H1 (cell line): ENCODE results near the gene FBXO8. TPM values are rescaled to one million over a fixed set of nuclear protein-coding genes. Genes with fewer than 3 reads are reported as not detected.

Experiments used
- CTCF ChIA-PET: fragments of 300-600 bp; sonication (Branson Sonifier 250); formaldehyde crosslinking; loops from one replicate; lab custom pipeline; 2021; ENCODE audit not compliant: partially characterized antibody; lab: Charles Lee
- POLR2A ChIA-PET: fragments of 300-600 bp; sonication (Branson Sonifier 250); formaldehyde crosslinking; loops from one replicate; lab custom pipeline; 2021; ENCODE audit warnings: inconsistent platforms; ENCODE audit not compliant: partially characterized antibody; lab: Charles Lee
- DNase-seq, 2 experiments: peaks; one replicate each; pipeline versions ENCODE4 v3.0.0 to v3.0.0-alpha.2; 2010 to 2022; ENCODE audit warnings: low spot score in 2 of 2, low read depth in 1 of 2, mixed read lengths in 1 of 2
- FAIRE-seq: peaks from 2 replicates; lab custom pipeline; 2011; peaks lifted over from hg19 to GRCh38; lab: Jason Lieb, UNC
- H2AFZ ChIP-seq: 2 replicates; pipeline ENCODE4 v1.8.1; 2012; ENCODE audit warnings: low read length, inconsistent platforms
- H2AK5ac ChIP-seq: 2 replicates; pipeline ENCODE4 v1.6.1; 2013; ENCODE audit warnings: low read depth, low read length
- H2BK120ac ChIP-seq: replicated peaks from 2 replicates; pipeline ENCODE3; 2013; ENCODE audit warnings: low read depth, low read length, inconsistent platforms
- H2BK12ac ChIP-seq: 2 replicates; pipeline ENCODE4 v1.6.1; 2013; ENCODE audit warnings: low read depth, low read length
- H2BK15ac ChIP-seq: 2 replicates; pipeline ENCODE4 v1.6.1; 2013; ENCODE audit warnings: low read length
- H2BK20ac ChIP-seq: 2 replicates; pipeline ENCODE4 v1.6.1; 2013; ENCODE audit warnings: low read length
- H2BK5ac ChIP-seq: 2 replicates; pipeline ENCODE4 v1.6.1; 2013; ENCODE audit warnings: low read depth, low read length
- H3K14ac ChIP-seq: 2 replicates; pipeline ENCODE4 v1.6.1; 2013; ENCODE audit warnings: inconsistent platforms; ENCODE audit not compliant: insufficient read length
- H3K18ac ChIP-seq: 2 replicates; pipeline ENCODE4 v1.6.1; 2013; ENCODE audit warnings: low read length; ENCODE audit errors: extremely low read depth
- H3K23ac ChIP-seq: 2 replicates; pipeline ENCODE4 v1.6.1; 2013; ENCODE audit warnings: inconsistent platforms; ENCODE audit not compliant: insufficient read length
- H3K23me2 ChIP-seq: 2 replicates; pipeline ENCODE4 v1.6.1; 2013; ENCODE audit warnings: low read depth, low read length
- H3K27ac ChIP-seq: 2 replicates; pipeline ENCODE4 v1.6.1; 2011; ENCODE audit warnings: low read depth, low read length, inconsistent platforms
- H3K27me3 ChIP-seq, 4 experiments: replicated peaks in 1 of 4; 1 replicate in 1 of 4; 2 replicates in 3 of 4; pipeline versions ENCODE4 v1.6.1 to v1.8.1; 2011 to 2013; ENCODE audit warnings: low read length in 3 of 4, mild to moderate bottlenecking in 3 of 4, inconsistent platforms in 2 of 4, mixed read lengths in 2 of 4, moderate library complexity in 1 of 4; ENCODE audit not compliant: control insufficient read depth in 3 of 4, insufficient read depth in 3 of 4; ENCODE audit errors: extremely low read depth in 1 of 4
- H3K36me3 ChIP-seq, 4 experiments: 2 replicates each; pipeline versions ENCODE4 v1.6.1 to v1.8.1; 2011 to 2013; ENCODE audit warnings: mild to moderate bottlenecking in 4 of 4, low read length in 3 of 4, moderate library complexity in 2 of 4, control low read depth in 1 of 4, inconsistent platforms in 1 of 4; ENCODE audit not compliant: insufficient read depth in 4 of 4, control insufficient read depth in 2 of 4
- H3K4ac ChIP-seq: replicated peaks from 2 replicates; pipeline ENCODE3; 2013; ENCODE audit warnings: low read length, low read depth, mixed read lengths, inconsistent platforms; ENCODE audit not compliant: insufficient read length
- H3K4me1 ChIP-seq, 4 experiments: replicated peaks in 1 of 4; 1 replicate in 1 of 4; 2 replicates in 3 of 4; pipeline versions ENCODE4 v1.6.1 to v1.8.1; 2011 to 2013; ENCODE audit warnings: low read length in 3 of 4, inconsistent platforms in 2 of 4, mixed read lengths in 1 of 4; ENCODE audit not compliant: insufficient read depth in 4 of 4, control insufficient read depth in 3 of 4
- H3K4me2 ChIP-seq, 2 experiments: 2 replicates each; pipeline versions ENCODE4 v1.6.1 to v1.8.1; 2011 to 2013; ENCODE audit warnings: low read depth in 2 of 2, low read length in 2 of 2, control low read depth in 1 of 2, inconsistent platforms in 1 of 2, mild to moderate bottlenecking in 1 of 2; ENCODE audit not compliant: insufficient read depth in 1 of 2
- H3K4me3 ChIP-seq, 4 experiments: fragments of 200-600, 300-600 bp in 1 of 4; sonication (generic), shearing (Covaris generic), sonication (Bioruptor Twin) in 1 of 4; 2 replicates each; pipeline versions ENCODE4 v1.5.1 to v1.8.1; 2011 to 2016; ENCODE audit warnings: low read length in 4 of 4, low read depth in 3 of 4, control low read depth in 2 of 4, inconsistent platforms in 2 of 4, mild to moderate bottlenecking in 2 of 4, mixed read lengths in 1 of 4, moderate library complexity in 1 of 4; ENCODE audit not compliant: insufficient read depth in 2 of 4; ENCODE audit errors: extremely low read depth in 1 of 4
- H3K56ac ChIP-seq: replicated peaks from 2 replicates; pipeline ENCODE3; 2013; ENCODE audit warnings: low read depth, mild to moderate bottlenecking, mixed read lengths, low read length, inconsistent platforms; ENCODE audit not compliant: insufficient read length
- H3K79me1 ChIP-seq: 2 replicates; pipeline ENCODE4 v1.6.1; 2013; ENCODE audit warnings: low read depth, low read length, control low read depth
- H3K79me2 ChIP-seq, 2 experiments: 2 replicates each; pipeline versions ENCODE4 v1.6.1 to v1.8.1; 2012 to 2013; ENCODE audit warnings: low read length in 2 of 2, mild to moderate bottlenecking in 2 of 2, inconsistent platforms in 1 of 2; ENCODE audit not compliant: insufficient read depth in 2 of 2, control insufficient read depth in 1 of 2
- H3K9ac ChIP-seq, 4 experiments: replicated peaks in 1 of 4; 1 replicate in 1 of 4; 2 replicates in 3 of 4; pipeline versions ENCODE4 v1.6.1 to v1.8.1; 2011 to 2013; ENCODE audit warnings: low read depth in 3 of 4, low read length in 3 of 4, control low read depth in 2 of 4, mild to moderate bottlenecking in 2 of 4, moderate library complexity in 2 of 4, inconsistent platforms in 1 of 4; ENCODE audit errors: extremely low read depth in 1 of 4
- H3K9me3 ChIP-seq, 2 experiments: 2 replicates each; pipeline versions ENCODE4 v1.6.1 to v1.8.1; 2012 to 2013; ENCODE audit warnings: mild to moderate bottlenecking in 2 of 2, moderate library complexity in 2 of 2, control low read depth in 1 of 2, inconsistent platforms in 1 of 2, low read depth in 1 of 2, low read length in 1 of 2, mixed read lengths in 1 of 2; ENCODE audit not compliant: insufficient read depth in 2 of 2
- H4K20me1 ChIP-seq, 2 experiments: replicated peaks in 1 of 2; 2 replicates each; pipeline versions ENCODE3 to v1.8.1; 2011 to 2013; ENCODE audit warnings: inconsistent platforms in 2 of 2, low read length in 2 of 2, mild to moderate bottlenecking in 1 of 2; ENCODE audit not compliant: insufficient read depth in 2 of 2, control insufficient read depth in 1 of 2
- H4K5ac ChIP-seq: 2 replicates; pipeline ENCODE4 v1.6.1; 2013; ENCODE audit warnings: low read length, low read depth, mixed read lengths, inconsistent platforms; ENCODE audit not compliant: insufficient read length
- H4K8ac ChIP-seq: 2 replicates; pipeline ENCODE4 v1.8.0; 2013; ENCODE audit warnings: mild to moderate bottlenecking, moderate library complexity, low read length, inconsistent platforms; ENCODE audit not compliant: insufficient read depth; ENCODE audit errors: extremely low read depth
- H4K91ac ChIP-seq: replicated peaks from 2 replicates; pipeline ENCODE3; 2013; ENCODE audit warnings: low read length, mixed read lengths, inconsistent platforms; ENCODE audit not compliant: insufficient read length
- SIX5 ChIP-seq: IDR thresholded peaks from 2 replicates; pipeline ENCODE4 v1.6.1; 2011; ENCODE audit warnings: mild to moderate bottlenecking, low read depth, low read length
- TAF1 ChIP-seq: IDR thresholded peaks from 2 replicates; pipeline ENCODE4 v1.6.1; 2011; ENCODE audit warnings: mild to moderate bottlenecking, low read depth, low read length
- TAF7 ChIP-seq: optimal IDR thresholded peaks from 2 replicates; pipeline ENCODE3; 2011; ENCODE audit warnings: low read depth, mild to moderate bottlenecking, inconsistent platforms, low read length, moderate library complexity, borderline replicate concordance
- WGBS, 2 experiments: shearing (Covaris generic) in 1 of 2; methylation state at CpG; one replicate each; pipeline versions ENCODE4 v1.1.6 to v1.1.7; 2013 to 2015; ENCODE audit warnings: low lambda C conversion rate in 2 of 2, mixed read lengths in 2 of 2, inconsistent platforms in 1 of 2, low coverage in 1 of 2, missing lambda C conversion rate in 1 of 2; ENCODE audit not compliant: insufficient replicate concordance in 2 of 2, insufficient coverage in 1 of 2, insufficient read length in 1 of 2; ENCODE audit errors: extremely low coverage in 1 of 2, missing lambda C conversion rate in 1 of 2; 5-methylcytosine and 5-hydroxymethylcytosine counted together
- polyA plus RNA-seq, 7 experiments: library from polyadenylated mRNA; depleted of rRNA in 3 of 7; stranded (reverse) in 5 of 7; unstranded in 2 of 7; fragments of >200 nt in 5 of 7; fragments of 200-250 nt in 2 of 7; gene quantifications; 1 replicate in 5 of 7; 2 replicates in 1 of 7; 4 replicates in 1 of 7; pipeline versions ENCODE4 v1.2.1 to v1.2.3, GENCODE V29; 2011 to 2013; ENCODE audit warnings: missing spikeins in 2 of 7, mixed read lengths in 2 of 7
- total RNA-seq: library from RNA; stranded (reverse); fragmentation: NEBNext Ultra II Directional; extraction: Animal tissue kit (Norgen Biotek cat#: 25700); gene quantifications from 2 replicates; pipeline ENCODE4 v1.2.1, GENCODE V29; 2021
- TF ChIP-seq, protein P1 (sequence below), 3 experiments: IDR thresholded peaks; 1 replicate in 2 of 3; 2 replicates in 1 of 3; pipeline versions ENCODE4 v1.5.1 to v1.6.1; 2011; ENCODE audit warnings: low read length in 3 of 3, mild to moderate bottlenecking in 3 of 3, inconsistent platforms in 2 of 3, low read depth in 1 of 3, moderate library complexity in 1 of 3; ENCODE audit not compliant: insufficient read depth in 1 of 3; ENCODE audit errors: control extremely low read depth in 1 of 3

Gene FBXO8
- total and polyA plus RNA-seq, 2 of the 8 experiments (the other 6 are each of a cell fraction or from before 2014, with no cell fraction given): 5.1 to 7.5 TPM

GRCh38 chr4:174193438-174194374 lies 89.8 kb downstream of the FBXO8 start:
- no peak overlapping the region for H3K4me2 ChIP-seq
- H2BK120ac ChIP-seq: no peak overlapping the region
- DNase-seq (no peak), FAIRE-seq (no peak)
- WGBS, 2 experiments: 87% methylated on average over 4 of the region's 4 CpGs; no CpG with 5 or more reads in 1 of the 2 experiments
- H3K79me1 ChIP-seq: no peaks in the 10 kb centered on the region
- H3K18ac ChIP-seq: no peak overlapping the region
- H3K9ac ChIP-seq: no peak overlapping the region
- H3K4me1 ChIP-seq: no peaks in the 10 kb centered on the region
- H4K91ac ChIP-seq: no peak overlapping the region
- no peaks in the 10 kb centered on the region for H3K79me2 ChIP-seq
- no peak overlapping the region for H2BK5ac ChIP-seq
- no peaks in the 10 kb centered on the region for H3K27me3 ChIP-seq
- CTCF ChIA-PET: interaction anchor here (0.5 to 3.3 kb wide), 6 partner anchors 15 to 484 kb away, joined by 3 to 11 read pairs (median 3); no protein-coding TSS in a partner anchor
- no peak overlapping the region for H3K27ac ChIP-seq
- H2AK5ac ChIP-seq: no peak overlapping the region
- no peak overlapping the region for H3K14ac ChIP-seq
- no peaks in the 10 kb centered on the region for H4K20me1 ChIP-seq
- no peak overlapping the region for H2BK20ac ChIP-seq
- H4K5ac ChIP-seq: no peak overlapping the region
- no peak overlapping the region for H2AFZ ChIP-seq
- no peaks in the 10 kb centered on the region for H3K9me3 ChIP-seq
- H3K23ac ChIP-seq: no peak overlapping the region
- no peaks in the 10 kb centered on the region for H3K36me3 ChIP-seq
- H4K8ac ChIP-seq: no peak overlapping the region
- no peak for TF ChIP-seq TAF1
- TF ChIP-seq SIX5: no peak
- TF ChIP-seq TAF7: no peak
- TF ChIP-seq, protein P1, sequence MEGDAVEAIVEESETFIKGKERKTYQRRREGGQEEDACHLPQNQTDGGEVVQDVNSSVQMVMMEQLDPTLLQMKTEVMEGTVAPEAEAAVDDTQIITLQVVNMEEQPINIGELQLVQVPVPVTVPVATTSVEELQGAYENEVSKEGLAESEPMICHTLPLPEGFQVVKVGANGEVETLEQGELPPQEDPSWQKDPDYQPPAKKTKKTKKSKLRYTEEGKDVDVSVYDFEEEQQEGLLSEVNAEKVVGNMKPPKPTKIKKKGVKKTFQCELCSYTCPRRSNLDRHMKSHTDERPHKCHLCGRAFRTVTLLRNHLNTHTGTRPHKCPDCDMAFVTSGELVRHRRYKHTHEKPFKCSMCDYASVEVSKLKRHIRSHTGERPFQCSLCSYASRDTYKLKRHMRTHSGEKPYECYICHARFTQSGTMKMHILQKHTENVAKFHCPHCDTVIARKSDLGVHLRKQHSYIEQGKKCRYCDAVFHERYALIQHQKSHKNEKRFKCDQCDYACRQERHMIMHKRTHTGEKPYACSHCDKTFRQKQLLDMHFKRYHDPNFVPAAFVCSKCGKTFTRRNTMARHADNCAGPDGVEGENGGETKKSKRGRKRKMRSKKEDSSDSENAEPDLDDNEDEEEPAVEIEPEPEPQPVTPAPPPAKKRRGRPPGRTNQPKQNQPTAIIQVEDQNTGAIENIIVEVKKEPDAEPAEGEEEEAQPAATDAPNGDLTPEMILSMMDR (IDR thresholded peaks at IDR 0.05; ENCODE audit: control extremely low read depth in 1 of 3, insufficient read depth in 1 of 3, low read depth in 1 of 3, low read length in 3 of 3): no peak
- TF ChIP-seq, all 59 proteins: peak for 0
- Histone ChIP-seq H3K56ac (no peak overlapping the region), H2BK15ac (no peak overlapping the region), H3K4ac (no peak overlapping the region), H2BK12ac (no peak overlapping the region), H3K4me3 (no peak overlapping the region), H3K23me2 (no peaks in the 10 kb centered on the region)
- POLR2A ChIA-PET: no interaction called here
